Nephron progenitor cell (in vitro differentiated cells): ENCODE measurements around the gene PIK3C3.

Source experiments
- DNase-seq: peaks from one replicate; pipeline ENCODE4 v3.0.0; 2021
- H3K27ac Mint-ChIP-seq: 2 replicates; pipeline ENCODE4 v1.8.0; 2021; ENCODE audit warnings: mild to moderate bottlenecking, moderate library complexity, mixed read lengths
- H3K27me3 Mint-ChIP-seq: 2 replicates; pipeline ENCODE4 v1.8.0; 2021; ENCODE audit warnings: mild to moderate bottlenecking, low read depth, mixed read lengths; ENCODE audit not compliant: poor library complexity
- H3K36me3 Mint-ChIP-seq: 2 replicates; pipeline ENCODE4 v1.8.0; 2021; ENCODE audit warnings: low read depth, mixed read lengths
- H3K4me1 Mint-ChIP-seq: 2 replicates; pipeline ENCODE4 v1.8.0; 2021; ENCODE audit warnings: mixed read lengths
- H3K4me3 Mint-ChIP-seq: 2 replicates; pipeline ENCODE4 v1.8.0; 2021; ENCODE audit warnings: mild to moderate bottlenecking, moderate library complexity, mixed read lengths
- H3K9me3 Mint-ChIP-seq: 2 replicates; pipeline ENCODE4 v1.8.0; 2021; ENCODE audit warnings: mild to moderate bottlenecking, moderate library complexity, mixed read lengths
- TF ChIP-seq, protein P1 (sequence below): fragments of 200-600 bp; sonication (generic); IDR thresholded peaks from 2 replicates; pipeline ENCODE4 v1.5.0; 2021; ENCODE audit warnings: antibody characterized with exemption

Gene PIK3C3

DNA sequence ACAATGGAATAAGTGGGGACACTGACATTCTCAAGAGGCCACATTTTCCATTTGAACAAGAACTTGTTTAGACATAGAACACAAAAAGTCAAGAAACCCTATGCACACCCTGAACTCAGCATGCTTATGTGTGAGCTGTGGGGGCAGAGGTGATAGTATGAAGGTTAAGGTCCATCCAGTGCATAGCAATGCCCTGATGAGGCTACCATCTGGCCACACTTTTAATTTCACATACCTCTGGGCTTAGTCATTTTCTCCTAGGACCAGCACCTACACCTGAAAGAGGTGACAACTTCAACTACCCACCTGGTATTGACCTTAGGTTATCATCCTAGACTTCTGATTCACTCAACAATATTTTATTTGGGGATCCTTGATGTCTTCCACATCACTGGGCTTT, 139.8 kb downstream of the PIK3C3 start:
- H3K4me1 Mint-ChIP-seq = no peaks in the 10 kb centered on the region
- no peaks in the 10 kb centered on the region for H3K36me3 Mint-ChIP-seq
- H3K9me3 Mint-ChIP-seq = no peaks in the 10 kb centered on the region
- H3K4me3 Mint-ChIP-seq = no peak overlapping the region
- no peak for DNase-seq
- no peak overlapping the region for H3K27ac Mint-ChIP-seq
- TF ChIP-seq, protein P1, sequence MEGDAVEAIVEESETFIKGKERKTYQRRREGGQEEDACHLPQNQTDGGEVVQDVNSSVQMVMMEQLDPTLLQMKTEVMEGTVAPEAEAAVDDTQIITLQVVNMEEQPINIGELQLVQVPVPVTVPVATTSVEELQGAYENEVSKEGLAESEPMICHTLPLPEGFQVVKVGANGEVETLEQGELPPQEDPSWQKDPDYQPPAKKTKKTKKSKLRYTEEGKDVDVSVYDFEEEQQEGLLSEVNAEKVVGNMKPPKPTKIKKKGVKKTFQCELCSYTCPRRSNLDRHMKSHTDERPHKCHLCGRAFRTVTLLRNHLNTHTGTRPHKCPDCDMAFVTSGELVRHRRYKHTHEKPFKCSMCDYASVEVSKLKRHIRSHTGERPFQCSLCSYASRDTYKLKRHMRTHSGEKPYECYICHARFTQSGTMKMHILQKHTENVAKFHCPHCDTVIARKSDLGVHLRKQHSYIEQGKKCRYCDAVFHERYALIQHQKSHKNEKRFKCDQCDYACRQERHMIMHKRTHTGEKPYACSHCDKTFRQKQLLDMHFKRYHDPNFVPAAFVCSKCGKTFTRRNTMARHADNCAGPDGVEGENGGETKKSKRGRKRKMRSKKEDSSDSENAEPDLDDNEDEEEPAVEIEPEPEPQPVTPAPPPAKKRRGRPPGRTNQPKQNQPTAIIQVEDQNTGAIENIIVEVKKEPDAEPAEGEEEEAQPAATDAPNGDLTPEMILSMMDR = no peak
- peaks cover 4% of the 10 kb centered on the region for H3K27me3 Mint-ChIP-seq

DNA sequence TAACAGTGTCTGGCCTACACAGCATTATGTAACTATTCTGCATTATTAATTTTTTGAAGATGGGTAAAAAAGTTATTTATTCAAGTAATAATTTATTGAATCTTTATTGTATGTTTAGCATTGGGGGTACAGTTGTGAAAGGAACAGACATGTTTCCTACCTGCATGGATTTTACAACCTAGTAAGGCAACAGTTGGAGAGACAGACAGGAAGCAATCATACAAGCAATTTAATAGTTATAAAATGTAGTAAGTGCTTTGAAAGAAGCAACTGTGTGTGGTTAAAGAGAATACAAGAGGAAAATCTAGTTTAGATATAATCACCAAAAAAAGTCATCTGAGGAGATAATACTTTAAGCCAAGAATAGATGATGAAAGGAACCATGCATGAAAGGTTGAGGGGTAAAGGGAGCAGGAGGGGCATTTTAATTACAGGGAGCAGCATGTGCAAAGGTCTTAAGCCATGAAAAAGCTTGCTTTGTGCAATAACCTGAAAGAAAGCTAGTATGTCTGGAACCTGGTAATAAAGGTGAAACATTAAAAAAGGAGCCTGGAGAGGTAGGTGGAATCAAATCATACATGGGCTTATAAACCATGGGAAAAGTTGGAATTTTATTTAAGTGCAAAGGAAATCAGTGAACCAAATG, 140.8 kb downstream of the PIK3C3 start:
- TF ChIP-seq, protein P1 = no peak
- H3K4me3 Mint-ChIP-seq = no peak overlapping the region
- peaks cover 3% of the 10 kb centered on the region for H3K4me1 Mint-ChIP-seq
- no peaks in the 10 kb centered on the region for H3K9me3 Mint-ChIP-seq
- H3K27ac Mint-ChIP-seq = no peak overlapping the region
- H3K27me3 Mint-ChIP-seq = peaks cover 4% of the 10 kb centered on the region
- no peak for DNase-seq
- no peaks in the 10 kb centered on the region for H3K36me3 Mint-ChIP-seq

DNA sequence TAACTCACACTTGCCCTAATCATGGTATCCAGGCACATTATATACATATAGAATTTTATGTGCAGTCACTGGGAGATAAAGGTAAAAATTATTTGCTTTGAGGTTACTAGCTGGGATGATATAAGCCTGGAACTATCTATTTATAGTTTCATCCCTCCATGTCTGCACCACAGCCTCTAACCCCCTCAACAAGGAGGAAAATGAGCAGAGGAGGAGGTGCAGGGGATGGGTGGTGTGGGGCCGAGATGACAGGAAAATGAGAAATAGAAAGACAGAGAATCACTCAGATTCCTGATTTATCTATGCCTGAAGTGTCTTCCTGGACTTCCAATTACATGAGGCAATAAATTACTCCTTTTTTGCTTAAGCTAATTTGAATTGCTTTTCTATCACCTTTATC, 145.2 kb downstream of the PIK3C3 start:
- no peak for DNase-seq
- H3K27ac Mint-ChIP-seq = no peak overlapping the region
- H3K4me3 Mint-ChIP-seq = no peak overlapping the region
- H3K36me3 Mint-ChIP-seq = no peaks in the 10 kb centered on the region
- TF ChIP-seq, protein P1 = no peak
- H3K4me1 Mint-ChIP-seq = peaks cover 5% of the 10 kb centered on the region
- peaks cover 6% of the 10 kb centered on the region for H3K27me3 Mint-ChIP-seq
- no peaks in the 10 kb centered on the region for H3K9me3 Mint-ChIP-seq

DNA sequence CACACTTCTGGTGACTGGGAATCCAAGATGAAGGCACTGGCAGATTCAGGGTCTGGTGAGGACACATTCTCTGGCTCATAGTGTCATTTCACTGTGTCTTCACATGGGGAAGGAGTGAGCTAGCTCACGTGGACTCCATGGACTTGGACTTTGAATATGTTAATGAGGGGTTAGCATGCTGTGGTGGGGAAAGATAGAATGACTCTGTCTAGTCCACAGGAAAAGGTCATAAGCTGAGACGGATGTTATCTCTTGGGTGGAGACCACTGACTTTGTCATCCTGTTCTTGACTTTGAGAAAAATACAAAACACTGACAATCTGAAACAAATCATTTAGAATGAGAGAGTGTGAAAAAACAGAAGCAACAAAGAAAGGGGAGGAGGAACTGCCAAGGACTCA, 145.9 kb downstream of the PIK3C3 start:
- no peak overlapping the region for H3K4me3 Mint-ChIP-seq
- peaks cover 5% of the 10 kb centered on the region for H3K4me1 Mint-ChIP-seq
- no peak for DNase-seq
- peak overlapping the region; percentile 66 for H3K27ac Mint-ChIP-seq
- TF ChIP-seq, protein P1 = no peak
- peaks cover 6% of the 10 kb centered on the region for H3K27me3 Mint-ChIP-seq
- H3K36me3 Mint-ChIP-seq = no peaks in the 10 kb centered on the region
- H3K9me3 Mint-ChIP-seq = no peaks in the 10 kb centered on the region

DNA sequence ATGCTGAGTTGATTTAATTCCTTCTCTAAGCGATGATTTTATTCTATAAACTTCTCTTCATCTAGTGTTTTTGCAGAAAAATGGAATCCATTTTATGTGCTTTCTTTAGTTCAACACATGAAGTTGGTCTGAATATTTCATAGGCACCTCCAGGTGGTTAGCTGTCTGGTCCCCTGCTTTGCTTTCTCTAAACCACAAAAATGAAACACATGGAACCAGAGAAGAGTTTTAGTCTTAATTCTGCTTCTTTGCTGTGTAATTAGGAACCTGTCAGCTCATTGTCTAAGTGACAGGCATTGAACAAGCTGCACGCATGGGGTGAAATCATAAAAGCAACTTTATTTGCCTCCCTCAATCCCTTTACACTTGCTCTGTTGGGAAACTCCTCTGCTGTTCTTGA, 150.4 kb downstream of the PIK3C3 start:
- Mint-ChIP-seq H3K27ac (no peak overlapping the region), H3K36me3 (no peaks in the 10 kb centered on the region), H3K27me3 (peaks cover 2% of the 10 kb centered on the region), H3K9me3 (no peaks in the 10 kb centered on the region), H3K4me3 (no peak overlapping the region), H3K4me1 (peaks cover 10% of the 10 kb centered on the region)
- TF ChIP-seq, protein P1 = no peak
- no peak for DNase-seq

DNA sequence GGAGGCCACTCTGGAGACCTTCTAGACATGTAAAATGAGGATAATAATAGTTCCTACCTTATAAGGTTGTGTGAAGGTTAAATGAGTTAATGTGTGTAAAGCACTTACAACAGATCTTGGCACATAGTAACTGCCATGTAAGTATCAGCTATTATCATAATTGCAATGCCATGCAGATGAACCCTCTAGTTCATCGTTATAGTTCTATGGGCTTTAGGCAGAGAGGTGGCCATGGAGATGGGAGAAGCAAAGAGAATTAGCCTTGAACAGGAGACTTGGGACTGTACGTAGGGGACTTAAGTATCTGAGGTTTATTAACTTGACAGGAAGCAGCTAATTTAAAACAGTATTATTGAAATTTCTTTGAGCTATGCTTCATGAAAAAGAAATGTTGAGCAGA, 151.8 kb downstream of the PIK3C3 start:
- Mint-ChIP-seq H3K4me3 (no peak overlapping the region), H3K27me3 (peaks cover 2% of the 10 kb centered on the region), H3K4me1 (peaks cover 5% of the 10 kb centered on the region), H3K36me3 (no peaks in the 10 kb centered on the region), H3K27ac (no peak overlapping the region), H3K9me3 (no peaks in the 10 kb centered on the region)
- no peak for DNase-seq
- TF ChIP-seq, protein P1 = no peak
